A549 (cell line): ENCODE data around the gene NRN1L.

Source experiments
- CTCF ChIP-seq: fragments of >200 bp; sonication (Bioruptor Twin); formaldehyde crosslinking; IDR thresholded peaks from 3 replicates; pipeline ENCODE4 v1.5.1; 2016
- EP300 ChIP-seq, 2 experiments: fragments of >200 bp; sonication (Bioruptor Twin); formaldehyde crosslinking; IDR thresholded peaks; 2 replicates in 1 of 2; 3 replicates in 1 of 2; pipeline ENCODE4 v1.6.1; 2016 to 2017
- NR3C1 ChIP-seq: fragments of >200 bp; sonication (Bioruptor Twin); formaldehyde crosslinking; IDR thresholded peaks from 3 replicates; pipeline ENCODE4 v1.6.1; 2017
- USF2 ChIP-seq: fragments of 450-650 bp; IDR thresholded peaks from 2 replicates; pipeline ENCODE4 v1.6.1; 2014; ENCODE audit warnings: antibody characterized with exemption

- no peak for TF ChIP-seq CTCF
- TF ChIP-seq USF2, result no peak
- no peak for TF ChIP-seq NR3C1
- no peak for TF ChIP-seq EP300 (IDR thresholded peaks at IDR 0.05)
Measured at GRCh38 chr16:67892899-67893742, 8.4 kb downstream of the NRN1L start, which contains the start of gene PSKH1.
